A549 (cell line): ENCODE data around the gene PGAP3.

ENCODE experiments used
- CEBPB ChIP-seq, 2 experiments: fragments of >200 bp in 1 of 2; sonication (Bioruptor Twin) in 1 of 2; formaldehyde crosslinking in 1 of 2; IDR thresholded peaks; 2 replicates each; pipeline ENCODE4 v1.6.1; 2012 to 2016
- CTCF ChIP-seq: fragments of >200 bp; sonication (Bioruptor Twin); formaldehyde crosslinking; IDR thresholded peaks from 3 replicates; pipeline ENCODE4 v1.5.1; 2016
- EP300 ChIP-seq, 2 experiments: fragments of >200 bp; sonication (Bioruptor Twin); formaldehyde crosslinking; IDR thresholded peaks; 2 replicates in 1 of 2; 3 replicates in 1 of 2; pipeline ENCODE4 v1.6.1; 2016 to 2017
- HEYL ChIP-seq: fragments of 250-450 bp; sonication (Bioruptor Pico); IDR thresholded peaks from 2 replicates; pipeline ENCODE4 v1.8.0; 2021; ENCODE audit warnings: mild to moderate bottlenecking, moderate library complexity
- MAZ ChIP-seq: fragments of 150-350 bp; IDR thresholded peaks from 2 replicates; pipeline ENCODE4 v1.6.1; 2014; ENCODE audit warnings: antibody characterized with exemption, low read depth, low read length, borderline replicate concordance
- MYC ChIP-seq: IDR thresholded peaks from 2 replicates; pipeline ENCODE4 v1.6.1; 2012; ENCODE audit warnings: mild to moderate bottlenecking, inconsistent platforms, low read length, improper control_type of control experiment, borderline replicate concordance
- POLR2A ChIP-seq: IDR thresholded peaks from 2 replicates; pipeline ENCODE4 v1.6.1; 2012; ENCODE audit warnings: mild to moderate bottlenecking, low read length
- SMC3 ChIP-seq: fragments of >200 bp; sonication (Bioruptor Twin); formaldehyde crosslinking; IDR thresholded peaks from 3 replicates; pipeline ENCODE4 v1.6.1; 2018; ENCODE audit warnings: inconsistent platforms
- SREBF2 ChIP-seq: fragments of 450-650 bp; IDR thresholded peaks from 2 replicates; pipeline ENCODE4 v1.6.1; 2014; ENCODE audit warnings: mild to moderate bottlenecking, moderate library complexity
- TF ChIP-seq, protein P1 (sequence below): IDR thresholded peaks from 2 replicates; pipeline ENCODE4 v1.6.1; 2012

DNA sequence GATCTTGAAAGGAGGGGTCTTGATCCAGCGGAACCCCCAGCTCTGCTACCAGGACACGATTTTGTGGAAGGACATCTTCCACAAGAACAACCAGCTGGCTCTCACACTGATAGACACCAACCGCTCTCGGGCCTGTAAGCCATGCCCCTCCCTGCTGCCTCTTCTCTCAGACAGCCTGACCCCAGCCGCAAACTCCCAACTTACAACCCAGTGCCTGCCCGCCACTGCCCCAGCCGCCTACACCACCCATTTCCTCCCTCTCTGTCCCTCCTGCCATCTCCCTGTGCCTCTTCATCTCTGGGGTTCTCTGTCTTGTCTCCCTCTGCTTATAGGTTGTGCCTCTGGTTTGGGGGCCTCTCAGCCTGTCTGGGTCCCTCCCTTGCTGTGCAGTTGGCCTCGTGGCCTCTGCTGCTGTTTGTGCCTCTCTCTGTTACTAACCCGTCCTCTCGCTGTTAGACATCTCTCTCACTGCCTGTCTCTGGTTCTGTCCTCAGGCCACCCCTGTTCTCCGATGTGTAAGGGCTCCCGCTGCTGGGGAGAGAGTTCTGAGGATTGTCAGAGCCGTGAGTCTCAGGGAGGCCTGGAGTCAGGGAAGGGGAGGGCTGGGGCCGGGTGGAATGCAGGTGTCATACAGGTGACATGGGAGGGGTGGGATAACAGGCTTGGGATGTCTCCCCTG, 21.6 kb upstream of the PGAP3 start:
- TF ChIP-seq CEBPB (IDR thresholded peaks at IDR 0.05) (no peak), CTCF (no peak), HEYL (CRISPR knock-in tag) (no peak), MAZ (no peak), POLR2A (no peak), SMC3 (no peak), MYC (no peak), EP300 (IDR thresholded peaks at IDR 0.05) (no peak), SREBF2 (no peak)
- TF ChIP-seq, protein P1, sequence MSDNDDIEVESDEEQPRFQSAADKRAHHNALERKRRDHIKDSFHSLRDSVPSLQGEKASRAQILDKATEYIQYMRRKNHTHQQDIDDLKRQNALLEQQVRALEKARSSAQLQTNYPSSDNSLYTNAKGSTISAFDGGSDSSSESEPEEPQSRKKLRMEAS: no peak
